ENCODE measurements around the gene BMP10. TPM values are rescaled to one million over a fixed set of nuclear protein-coding genes. Genes with fewer than 3 reads are reported as not detected.

The BMP10 gene
- total RNA-seq, 1 donor from 2014 or later: not detected

GRCh38 chr2:68913359-68913758 lies 42.2 kb upstream of the BMP10 start:
- peaks cover 1% of the 10 kb centered on the region for H3K4me1 ChIP-seq
- TF ChIP-seq EZH2phosphoT487 (IDR thresholded peaks at IDR 0.05) (no peak), CTCF (IDR thresholded peaks at IDR 0.05) (no peak), EZH2 (IDR thresholded peaks at IDR 0.05) (no peak)
- no peaks in the 10 kb centered on the region for H3K9me3 ChIP-seq (ENCODE audit: low read depth)
- Mint-ChIP-seq H3K9me3 (no peaks in the 10 kb centered on the region), H3K27me3 (ENCODE audit: insufficient read depth, low read depth) (no peaks in the 10 kb centered on the region), H3K4me3 (no peak overlapping the region), H3K4me1 (peaks cover 1% of the 10 kb centered on the region), H3K27ac (no peak overlapping the region), H3K36me3 (no peaks in the 10 kb centered on the region)
- no peaks in the 10 kb centered on the region for H3K36me3 ChIP-seq
- H4K20me1 ChIP-seq (ENCODE audit: low read depth): no peaks in the 10 kb centered on the region
- no peaks in the 10 kb centered on the region for H3F3A ChIP-seq (ENCODE audit: low read depth)
- H3K9ac ChIP-seq: no peak overlapping the region
- no peak overlapping the region for H2AFZ ChIP-seq (replicated peaks)
- no peaks in the 10 kb centered on the region for H3K27me3 ChIP-seq
- no peak overlapping the region for H3K4me3 ChIP-seq
- no peak for DNase-seq (ENCODE audit: low spot score)
- H3K79me2 ChIP-seq (ENCODE audit: low read depth): no peaks in the 10 kb centered on the region
- H3K27ac ChIP-seq: no peak overlapping the region
- no peak overlapping the region for H3K4me2 ChIP-seq

- Mint-ChIP-seq H3K9me3 (no peaks in the 10 kb centered on the region), H3K4me3 (no peak overlapping the region), H3K27me3 (ENCODE audit: insufficient read depth, low read depth) (no peaks in the 10 kb centered on the region), H3K36me3 (no peaks in the 10 kb centered on the region), H3K4me1 (peaks cover 2% of the 10 kb centered on the region), H3K27ac (no peak overlapping the region)
- H3K79me2 ChIP-seq (ENCODE audit: low read depth): no peaks in the 10 kb centered on the region
- H3K4me2 ChIP-seq: no peak overlapping the region
- H3K4me3 ChIP-seq: no peak overlapping the region
- no peak overlapping the region for H3K9ac ChIP-seq
- H3K27me3 ChIP-seq: no peaks in the 10 kb centered on the region
- DNase-seq (ENCODE audit: low spot score): no peak
- no peaks in the 10 kb centered on the region for H3K36me3 ChIP-seq
- peaks cover 3% of the 10 kb centered on the region for H3K4me1 ChIP-seq
- no peak overlapping the region for H3K27ac ChIP-seq
- H4K20me1 ChIP-seq (ENCODE audit: low read depth): no peaks in the 10 kb centered on the region
- no peak for TF ChIP-seq EZH2phosphoT487 (IDR thresholded peaks at IDR 0.05)
- no peaks in the 10 kb centered on the region for H3F3A ChIP-seq (ENCODE audit: low read depth)
- H3K9me3 ChIP-seq (ENCODE audit: low read depth): no peaks in the 10 kb centered on the region
- no peak overlapping the region for H2AFZ ChIP-seq (replicated peaks)
These were observed 41.5 kb upstream of the BMP10 start for GRCh38 chr2:68912732-68913131.

GRCh38 chr2:68912111-68912510 lies 40.9 kb upstream of the BMP10 start:
- Mint-ChIP-seq H3K36me3 (no peaks in the 10 kb centered on the region), H3K27me3 (ENCODE audit: insufficient read depth, low read depth) (no peaks in the 10 kb centered on the region), H3K4me1 (peaks cover 2% of the 10 kb centered on the region), H3K4me3 (no peak overlapping the region), H3K27ac (no peak overlapping the region), H3K9me3 (no peaks in the 10 kb centered on the region)
- H3K79me2 ChIP-seq (ENCODE audit: low read depth): no peaks in the 10 kb centered on the region
- TF ChIP-seq EZH2 (IDR thresholded peaks at IDR 0.05) (no peak), CTCF (IDR thresholded peaks at IDR 0.05) (no peak), EZH2phosphoT487 (IDR thresholded peaks at IDR 0.05) (no peak)
- no peak overlapping the region for H3K4me3 ChIP-seq
- H3K27ac ChIP-seq: no peak overlapping the region
- H3F3A ChIP-seq (ENCODE audit: low read depth): no peaks in the 10 kb centered on the region
- H4K20me1 ChIP-seq (ENCODE audit: low read depth): no peaks in the 10 kb centered on the region
- no peak overlapping the region for H2AFZ ChIP-seq (replicated peaks)
- no peaks in the 10 kb centered on the region for H3K27me3 ChIP-seq
- no peak for DNase-seq (ENCODE audit: low spot score)
- peaks cover 3% of the 10 kb centered on the region for H3K4me1 ChIP-seq
- no peak overlapping the region for H3K4me2 ChIP-seq
- no peak overlapping the region for H3K9ac ChIP-seq
- no peaks in the 10 kb centered on the region for H3K9me3 ChIP-seq (ENCODE audit: low read depth)
- H3K36me3 ChIP-seq: no peaks in the 10 kb centered on the region

- no peak for TF ChIP-seq CTCF (IDR thresholded peaks at IDR 0.05)
- TF ChIP-seq EZH2 (IDR thresholded peaks at IDR 0.05): no peak
- TF ChIP-seq EZH2phosphoT487 (IDR thresholded peaks at IDR 0.05): no peak
- Mint-ChIP-seq H3K9me3 (no peaks in the 10 kb centered on the region), H3K27ac (no peak overlapping the region), H3K36me3 (no peaks in the 10 kb centered on the region), H3K27me3 (ENCODE audit: insufficient read depth, low read depth) (no peaks in the 10 kb centered on the region), H3K4me1 (peaks cover 2% of the 10 kb centered on the region), H3K4me3 (no peak overlapping the region)
- H3K36me3 ChIP-seq: no peaks in the 10 kb centered on the region
- H3K27ac ChIP-seq: no peak overlapping the region
- H4K20me1 ChIP-seq (ENCODE audit: low read depth): no peaks in the 10 kb centered on the region
- no peak overlapping the region for H3K4me3 ChIP-seq
- H3K79me2 ChIP-seq (ENCODE audit: low read depth): no peaks in the 10 kb centered on the region
- peaks cover 3% of the 10 kb centered on the region for H3K4me1 ChIP-seq
- no peaks in the 10 kb centered on the region for H3F3A ChIP-seq (ENCODE audit: low read depth)
- H3K27me3 ChIP-seq: no peaks in the 10 kb centered on the region
- no peak overlapping the region for H3K4me2 ChIP-seq
- H2AFZ ChIP-seq (replicated peaks): no peak overlapping the region
- H3K9me3 ChIP-seq (ENCODE audit: low read depth): no peaks in the 10 kb centered on the region
- no peak for DNase-seq (ENCODE audit: low spot score)
- no peak overlapping the region for H3K9ac ChIP-seq
These were observed 40.5 kb upstream of the BMP10 start for GRCh38 chr2:68911709-68912108.

All from neural progenitor cell (in vitro differentiated cells).